ENCODE results near the gene SCARF2.

DNA sequence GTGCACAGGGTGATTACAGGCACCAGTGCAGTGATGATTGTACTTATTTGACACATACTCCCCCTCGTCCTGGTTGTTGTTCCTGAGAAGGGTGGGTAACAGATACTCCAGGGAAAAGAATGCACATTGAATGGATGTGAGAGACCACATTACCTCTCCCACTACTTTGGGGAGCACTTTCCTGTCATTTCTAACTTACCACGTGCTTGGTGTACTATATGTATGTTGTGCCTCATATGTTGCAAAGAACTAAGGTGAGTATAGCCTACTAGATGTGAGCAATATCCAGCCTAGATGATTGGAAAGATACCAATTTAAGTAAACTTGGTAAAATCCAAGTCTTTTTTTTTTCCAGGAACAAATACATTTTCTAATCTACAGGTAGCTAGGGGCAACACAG is 14.3 kb upstream of the SCARF2 start:
- no peak for TF ChIP-seq POLR2A (IDR thresholded peaks at IDR 0.05)
- no peak for TF ChIP-seq CTCF (IDR thresholded peaks at IDR 0.05 in 8 of 11, conservative IDR thresholded peaks at IDR 0.05 in 3 of 11)

Measured in spleen (tissue), 7 donors.